Hindlimb muscle (tissue), 1 donor: ENCODE measurements around the gene GPR107. TPM values are rescaled to one million over a fixed set of nuclear protein-coding genes. Genes with fewer than 3 reads are reported as not detected.
"Not testable (repeated sequence)": the region's sequence is repeated elsewhere in the genome, so short reads cannot be mapped to it uniquely, and the experiment has no call there.

Experiments
- DNase-seq: peaks from one replicate; pipeline ENCODE4 v3.0.0-alpha.2; 2013
- polyA plus RNA-seq: library from polyadenylated mRNA; unstranded; fragments of 120-200 nt; gene quantifications from one replicate; pipeline ENCODE4 v1.2.1, GENCODE V29; 2013; ENCODE audit not compliant: insufficient read length

The GPR107 gene
- 33.9 TPM for polyA plus RNA-seq

DNA sequence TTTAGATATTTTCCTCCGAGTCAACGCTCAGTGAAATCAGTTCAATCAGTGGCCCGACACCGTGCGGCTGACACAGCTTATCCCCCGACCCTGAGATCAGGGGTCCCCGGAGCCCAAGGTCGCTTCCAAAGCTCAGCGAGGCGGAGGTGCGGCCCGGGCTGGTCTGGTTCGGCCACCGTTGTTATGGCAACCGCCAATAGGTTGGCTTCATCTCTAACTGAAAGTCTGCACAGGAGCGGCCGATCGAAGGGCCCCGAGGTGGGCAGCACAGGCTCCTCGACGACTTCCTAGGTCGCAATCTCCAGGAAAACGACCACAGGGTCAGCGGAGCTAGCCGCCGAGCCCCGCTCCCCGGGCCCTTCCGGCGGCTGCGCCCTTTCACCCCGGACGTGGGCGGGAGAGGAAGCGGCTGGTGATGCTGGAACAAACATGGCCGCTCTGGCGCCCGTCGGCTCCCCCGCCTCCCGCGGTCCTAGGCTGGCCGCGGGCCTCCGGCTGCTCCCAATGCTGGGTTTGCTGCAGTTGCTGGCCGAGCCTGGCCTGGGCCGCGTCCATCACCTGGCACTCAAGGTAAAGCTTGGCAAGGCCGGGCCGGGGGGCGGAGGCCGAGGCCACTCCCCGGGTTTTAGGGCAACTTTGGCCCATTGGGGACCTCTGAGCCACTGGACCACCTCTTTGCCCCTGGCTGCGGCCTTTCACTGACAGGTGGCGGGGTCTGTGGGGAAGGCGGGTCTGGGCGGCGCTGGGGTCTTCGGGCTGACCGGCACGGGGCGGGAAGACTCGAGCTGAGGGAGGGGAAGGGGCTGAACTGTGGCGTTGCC lies at the start of gene GPR107:
TSS of gene GPR107 (plus strand) at position 403 of the 821 bp plus-strand sequence. CDS start at position 430, 27 bp downstream.
- DNase-seq, result peak; percentile 84

DNA sequence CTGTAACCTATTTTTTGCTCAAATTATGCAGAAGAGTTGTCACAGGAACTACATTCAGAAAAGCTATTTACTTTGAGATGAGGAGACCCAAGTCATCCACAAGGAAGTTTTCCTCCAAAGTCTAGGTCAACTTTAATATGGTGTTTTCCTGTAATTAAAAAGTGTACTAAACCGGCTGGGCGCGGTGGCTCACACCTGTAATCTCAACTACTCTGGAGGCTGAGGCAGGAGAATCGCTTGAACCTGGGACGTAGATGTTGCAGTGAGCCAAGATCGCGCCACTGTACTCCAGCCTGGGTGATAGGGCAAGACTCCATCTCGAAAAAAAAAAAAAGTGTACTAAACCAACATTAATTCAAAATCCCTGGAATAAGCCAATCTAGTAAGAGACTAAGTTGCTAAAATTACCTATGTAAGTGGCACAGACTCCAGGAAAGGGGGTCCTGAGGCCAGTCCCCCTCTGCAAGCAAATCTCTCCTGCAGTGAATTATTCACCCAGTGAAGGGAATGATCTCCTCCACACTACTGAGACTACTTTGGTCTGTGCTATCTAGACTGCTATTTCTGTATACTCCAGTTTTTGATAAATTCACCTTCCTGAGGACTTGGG lies 49.7 kb upstream of the GPR107 start:
- no peak for DNase-seq

DNA sequence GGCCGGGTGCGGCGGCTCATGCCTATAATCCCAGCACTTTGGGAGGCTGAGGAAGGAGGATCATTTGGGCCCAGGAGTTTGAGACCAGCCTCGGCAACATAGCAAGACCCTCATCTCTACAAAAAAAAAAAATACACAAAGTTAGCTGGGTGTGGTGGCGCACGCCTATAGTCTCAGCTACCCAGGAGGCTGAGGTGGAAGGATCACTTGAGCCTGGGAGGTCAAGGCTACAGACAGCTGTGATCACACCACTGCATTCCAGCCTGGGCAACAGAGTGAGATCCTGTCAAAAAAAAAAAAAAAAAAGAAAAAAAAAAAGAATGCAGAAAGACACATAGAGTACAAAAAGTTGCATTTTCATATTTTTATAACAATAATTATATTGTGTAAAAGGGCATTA lies 46.8 kb upstream of the GPR107 start:
- not testable (repeated sequence) for DNase-seq

DNA sequence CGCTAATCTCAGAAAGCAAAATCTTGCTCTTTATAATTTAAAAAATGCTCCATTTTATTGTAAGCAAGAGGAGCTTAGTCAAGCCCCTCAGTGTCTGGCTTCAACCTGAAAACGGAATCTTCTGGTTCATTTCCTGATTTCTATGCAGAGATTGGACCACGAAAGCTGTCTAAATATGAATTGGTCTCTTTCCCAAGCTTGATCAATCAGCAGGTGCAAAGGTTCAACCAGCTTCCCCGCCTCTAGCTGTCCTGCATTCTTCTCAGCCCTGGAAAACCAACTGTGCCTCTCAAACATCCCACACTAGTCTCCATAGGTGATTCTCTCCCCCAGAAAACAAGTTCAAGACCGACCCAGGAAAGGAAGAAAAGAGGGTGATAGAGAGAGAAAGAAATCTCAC lies 45.2 kb upstream of the GPR107 start:
- DNase-seq, result no peak

DNA sequence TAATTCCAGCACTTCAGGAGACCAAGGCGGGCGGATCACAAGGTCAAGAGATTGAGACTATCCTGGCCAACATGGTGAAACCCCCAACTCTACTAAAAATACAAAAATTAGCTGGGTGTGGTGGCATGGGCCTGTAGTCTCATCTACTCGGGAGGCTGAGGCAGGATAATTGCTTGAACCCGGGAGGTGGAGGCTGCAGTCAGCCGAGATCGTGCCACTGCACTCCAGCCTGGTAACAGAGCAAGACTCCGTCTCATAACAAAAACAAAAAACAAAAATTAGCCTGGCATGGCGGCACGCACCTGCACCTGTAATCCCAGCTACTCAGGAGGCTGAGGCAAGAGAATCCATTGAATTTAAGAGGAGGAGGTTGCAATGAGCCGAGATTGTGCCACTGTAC lies 44.2 kb upstream of the GPR107 start:
- not testable (repeated sequence) for DNase-seq

DNA sequence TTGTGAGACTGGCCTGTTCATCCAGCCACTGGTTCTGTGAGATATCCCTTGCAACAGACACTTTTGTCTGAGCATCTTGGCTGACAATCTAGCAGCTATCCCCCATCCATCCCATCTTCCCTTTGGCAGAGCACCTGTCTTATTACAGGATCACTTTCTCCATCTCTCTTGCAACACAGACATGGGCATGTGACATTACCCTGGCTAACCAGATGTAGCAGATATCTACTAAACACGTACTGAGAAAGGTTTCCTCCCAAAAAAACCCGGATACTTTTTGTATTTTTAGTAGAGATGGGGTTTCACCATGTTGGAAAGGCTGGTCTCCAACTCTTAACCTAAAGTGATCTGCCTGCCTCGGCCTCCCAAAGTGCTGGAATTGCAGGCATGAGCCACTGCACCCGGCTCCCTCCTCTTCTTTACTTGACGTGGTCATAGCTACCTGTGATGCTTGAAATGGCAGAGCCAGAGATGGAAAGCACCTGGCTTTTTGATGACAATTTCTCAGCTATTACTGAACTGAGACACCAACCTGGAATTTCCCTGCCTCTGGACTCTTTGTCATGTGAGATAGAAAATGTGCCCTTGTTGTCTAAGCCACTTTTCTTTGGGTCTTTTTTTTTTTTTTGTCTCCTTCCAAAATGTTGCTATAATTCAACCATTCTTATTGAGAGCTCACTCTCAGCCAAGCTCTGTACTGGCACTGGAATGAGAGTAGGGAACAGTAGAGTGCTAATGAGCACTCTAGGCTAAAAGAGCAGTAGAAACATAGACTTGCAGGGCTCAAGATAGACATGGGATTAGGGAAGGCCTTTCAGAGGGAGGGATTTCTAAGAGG lies 43.3 kb upstream of the GPR107 start:
- no peak for DNase-seq

DNA sequence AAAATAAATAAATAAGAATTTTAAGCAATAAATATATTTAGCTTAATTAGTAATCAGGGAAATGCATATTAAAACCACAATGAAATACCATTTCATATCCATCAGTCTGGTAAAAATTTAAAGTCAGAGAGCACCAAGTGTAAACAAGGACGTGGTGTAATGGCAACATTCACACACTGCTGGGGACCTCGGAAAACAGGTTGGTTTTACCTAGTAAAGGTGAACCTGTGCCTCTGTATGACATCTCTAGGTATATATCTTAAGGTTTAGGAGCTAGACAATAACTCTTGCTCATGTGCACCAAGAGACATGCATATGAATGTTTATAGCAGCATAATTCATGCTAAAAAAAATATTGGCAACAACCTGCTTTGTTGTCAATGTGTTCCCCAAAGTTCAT lies 40.4 kb upstream of the GPR107 start:
- DNase-seq, result no peak

DNA sequence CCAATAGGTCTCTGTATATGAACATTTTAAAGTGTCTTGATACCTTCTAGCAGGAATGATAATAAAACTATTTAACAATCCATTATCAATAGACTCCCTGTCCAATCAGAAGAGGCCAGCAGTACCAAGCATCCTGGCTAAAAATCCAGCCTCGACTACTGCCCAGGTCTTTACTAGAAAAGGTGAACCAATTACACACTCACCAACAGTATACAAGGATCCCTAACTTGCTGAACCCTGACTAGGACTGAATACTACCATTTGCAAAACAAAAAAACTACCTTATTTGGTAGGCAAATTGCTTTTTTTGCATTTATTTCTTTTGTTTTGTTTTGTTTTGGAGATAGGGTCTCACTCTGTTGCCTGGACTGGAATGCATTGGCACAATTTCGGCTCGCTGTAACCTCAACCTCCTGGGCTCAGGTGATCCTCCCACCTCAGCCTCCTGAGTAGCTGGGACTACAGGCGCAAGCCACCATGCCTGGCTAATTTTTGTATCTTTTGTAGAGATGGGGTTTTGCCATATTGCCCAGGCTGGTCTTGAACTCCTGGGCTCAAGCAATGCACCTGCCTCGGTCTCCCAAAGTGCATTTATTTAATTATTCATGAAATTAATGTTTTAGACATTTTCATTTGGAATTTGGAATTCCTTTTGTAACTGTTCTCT lies 38.2 kb upstream of the GPR107 start:
- no peak for DNase-seq

DNA sequence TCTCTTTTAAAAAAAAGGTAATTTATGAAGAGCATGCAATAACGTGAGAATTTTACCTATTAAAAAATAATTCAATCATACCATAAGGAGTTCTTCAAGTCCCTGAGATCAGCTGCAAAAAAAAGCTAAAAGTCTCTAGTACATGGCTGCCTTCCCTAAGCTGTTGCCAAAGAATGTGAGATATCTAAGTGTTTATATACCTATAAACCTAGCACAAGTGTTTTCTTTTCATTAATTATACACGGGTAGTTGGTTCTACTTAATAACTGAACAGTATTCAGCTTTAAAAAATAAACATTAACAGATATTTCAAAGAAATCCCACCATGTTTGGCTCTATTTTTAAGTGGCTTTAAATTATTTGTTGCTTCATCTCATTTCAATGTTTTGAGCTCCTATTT lies 36.6 kb upstream of the GPR107 start:
- no peak for DNase-seq

DNA sequence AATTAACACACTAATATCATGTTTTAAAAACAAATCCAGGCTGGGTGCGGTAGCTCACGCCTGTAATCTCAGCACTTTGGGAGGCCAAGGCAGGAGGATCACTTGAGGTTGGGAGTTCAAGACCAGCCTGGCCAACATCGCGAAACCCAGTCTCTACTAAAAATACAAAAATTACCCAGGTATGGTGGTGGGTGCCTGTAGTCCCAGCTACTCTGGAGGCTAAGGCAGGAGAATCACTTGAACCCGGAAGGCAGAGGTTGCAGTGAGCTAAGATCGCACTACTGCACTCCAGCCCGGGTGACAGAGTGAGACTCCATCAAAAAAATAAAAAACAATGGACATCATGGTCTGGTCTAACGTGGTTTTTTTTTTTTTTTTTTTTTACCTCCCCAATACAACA lies 36.2 kb upstream of the GPR107 start:
- DNase-seq, result not testable (repeated sequence)

DNA sequence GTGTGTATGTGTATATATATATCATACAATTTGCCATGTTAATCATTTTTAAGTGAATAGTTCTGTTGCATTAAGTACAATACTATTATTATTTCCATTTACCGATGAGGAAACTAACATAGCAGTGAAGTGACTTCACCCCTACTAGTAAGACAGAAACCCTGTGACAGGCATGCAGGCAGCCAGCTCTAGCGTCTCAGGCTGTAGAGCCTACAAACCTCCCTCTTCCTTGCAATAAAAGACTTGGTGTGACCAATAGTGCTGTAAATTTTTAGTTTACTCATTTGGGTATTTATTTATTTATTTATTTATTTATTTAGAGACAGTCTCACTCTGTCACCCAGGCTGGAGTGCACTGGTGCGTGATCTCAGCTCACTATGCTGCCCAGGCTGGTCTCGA lies 35.4 kb upstream of the GPR107 start:
- no peak for DNase-seq

DNA sequence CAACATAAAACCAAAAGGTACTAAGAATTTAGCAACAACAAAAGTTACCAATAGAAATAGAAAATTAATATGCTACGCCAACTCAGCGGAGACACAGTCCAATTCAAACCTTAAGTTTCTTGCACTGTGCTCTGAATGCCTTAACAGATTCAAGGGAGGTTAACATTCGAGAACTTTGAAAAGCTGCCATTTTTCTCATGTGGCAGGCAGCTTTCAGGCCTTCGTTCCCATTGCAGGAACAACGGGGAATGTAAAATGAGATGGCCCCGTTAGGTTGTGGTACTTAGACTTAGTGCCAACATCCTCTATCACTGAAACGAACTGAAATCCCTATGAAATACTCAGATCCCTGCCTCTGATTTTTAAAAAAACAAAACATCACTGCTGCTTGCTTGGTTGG lies 33.1 kb upstream of the GPR107 start:
- DNase-seq, result peak; percentile 40

DNA sequence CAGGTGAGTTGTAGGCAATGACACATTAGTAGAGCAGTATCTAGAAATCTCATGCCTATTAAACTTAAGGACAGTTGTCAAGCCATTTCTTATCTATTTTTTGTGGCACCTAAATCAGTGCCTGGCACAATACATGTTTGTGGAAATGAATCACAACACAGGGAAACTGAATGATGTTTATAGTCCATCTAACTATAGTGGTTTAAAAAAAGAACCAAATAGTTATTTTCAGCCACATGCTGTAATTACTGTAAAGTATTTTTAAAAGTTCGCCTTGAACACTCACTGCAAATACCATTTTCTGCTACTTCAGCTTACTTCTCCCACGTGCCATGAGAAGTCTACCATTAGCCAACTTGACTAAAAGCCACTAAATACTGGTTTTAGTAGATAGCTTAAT lies 32.6 kb upstream of the GPR107 start:
- DNase-seq, result no peak

DNA sequence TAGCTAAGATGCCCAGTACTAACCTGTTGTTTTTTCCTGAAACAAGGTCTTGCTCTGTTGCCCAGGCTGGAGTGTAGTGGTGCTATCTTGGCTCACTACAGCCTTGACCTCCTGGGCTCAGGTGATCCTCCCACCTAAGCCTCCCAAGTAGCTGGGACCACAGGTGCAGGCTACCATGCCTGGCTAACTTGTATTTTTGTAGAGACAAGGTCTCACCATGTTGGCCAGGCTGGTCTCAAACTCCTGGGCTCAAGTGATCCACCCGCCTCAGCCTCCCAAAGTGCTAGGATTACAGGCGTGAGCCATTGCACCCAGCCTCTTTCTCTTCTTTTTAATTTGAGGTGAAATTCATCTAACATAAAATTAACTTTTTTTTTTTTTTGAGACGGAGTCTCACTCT lies 31.9 kb upstream of the GPR107 start:
- not testable (repeated sequence) for DNase-seq

DNA sequence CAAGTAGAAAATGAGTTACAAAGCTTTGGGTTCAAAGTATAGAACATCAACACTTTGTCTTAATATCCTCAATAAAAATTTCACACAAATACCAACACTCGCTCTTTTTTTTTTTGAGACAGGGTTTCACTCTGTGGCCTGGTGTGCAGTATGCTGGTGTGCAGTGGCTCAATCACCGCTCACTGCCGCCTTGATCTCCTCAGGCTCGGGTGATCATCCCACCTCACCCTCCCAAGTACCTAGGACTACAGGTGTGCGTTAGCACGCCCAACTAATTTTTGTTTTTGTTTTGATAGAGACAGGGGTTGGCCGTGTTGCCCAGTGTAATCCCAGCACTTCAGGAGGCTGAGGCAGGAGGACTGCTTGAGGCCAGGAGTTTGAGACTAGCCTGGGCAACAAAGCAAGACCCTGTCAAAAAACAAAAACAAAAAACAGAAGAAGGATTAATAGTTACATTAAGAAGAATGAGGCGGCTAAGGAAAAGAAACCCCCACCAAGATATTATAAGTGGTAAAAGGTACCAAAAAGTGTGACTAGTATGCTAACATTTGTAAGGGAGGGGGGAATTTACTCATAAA lies 31.1 kb upstream of the GPR107 start:
- no peak for DNase-seq

DNA sequence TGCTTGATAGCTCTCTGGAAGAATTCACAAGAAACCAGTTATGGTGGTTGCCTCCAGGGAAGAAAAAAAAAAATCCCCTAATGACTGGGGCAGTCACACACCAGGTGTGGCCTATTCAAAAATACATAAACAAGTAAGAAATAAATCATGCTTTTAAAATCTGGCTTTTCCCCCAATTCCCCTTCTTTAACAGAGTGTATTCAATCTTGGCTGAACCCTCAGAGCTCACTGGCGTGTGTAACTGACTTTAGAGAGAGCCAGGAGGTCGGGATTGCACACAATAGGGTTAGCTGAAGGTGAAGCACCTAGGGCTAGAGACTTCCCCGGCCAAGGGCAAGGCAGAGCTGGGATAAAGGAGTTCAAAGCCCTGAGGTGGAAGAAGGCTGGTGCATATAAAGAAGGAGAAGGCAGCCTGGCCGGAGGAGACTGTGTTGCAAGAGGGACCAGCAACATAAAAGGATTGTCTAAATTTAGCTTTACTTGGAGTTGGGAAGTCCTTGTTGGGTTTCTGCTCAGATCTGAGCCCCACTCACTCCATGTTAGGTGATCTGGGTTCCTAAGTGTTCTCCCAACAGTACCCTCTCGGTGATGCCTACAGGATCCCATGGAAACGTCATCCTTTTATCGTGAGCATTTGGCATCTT lies 30.4 kb upstream of the GPR107 start:
- no peak for DNase-seq

DNA sequence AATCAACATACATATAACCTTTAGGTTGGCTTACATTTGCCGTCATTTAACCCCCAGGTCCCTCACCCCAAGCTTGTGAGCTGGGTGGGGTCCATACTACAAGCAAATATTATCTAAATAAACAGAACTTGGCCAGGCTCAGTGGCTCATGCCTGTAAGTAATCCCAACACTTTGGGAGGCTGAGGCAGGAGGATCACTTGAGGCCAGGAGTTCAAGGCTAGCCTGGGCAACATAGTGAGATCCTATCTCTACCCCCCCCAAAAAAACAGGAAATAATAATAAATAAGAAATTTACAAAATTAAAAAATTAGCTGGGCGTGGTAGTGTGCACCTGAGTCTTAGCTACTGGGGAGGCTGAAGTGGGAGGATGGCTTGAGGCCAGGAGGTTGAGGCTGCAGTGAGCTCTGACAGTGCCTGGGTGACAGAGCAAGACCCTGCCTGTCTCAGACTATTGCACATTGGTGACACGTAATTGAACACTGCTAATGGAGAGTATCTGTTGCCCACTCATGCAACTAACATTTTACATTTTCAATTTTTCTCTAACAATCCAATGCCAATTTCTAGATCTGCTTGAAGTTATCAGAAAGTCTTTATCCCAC lies 29.6 kb upstream of the GPR107 start:
- DNase-seq, result no peak

DNA sequence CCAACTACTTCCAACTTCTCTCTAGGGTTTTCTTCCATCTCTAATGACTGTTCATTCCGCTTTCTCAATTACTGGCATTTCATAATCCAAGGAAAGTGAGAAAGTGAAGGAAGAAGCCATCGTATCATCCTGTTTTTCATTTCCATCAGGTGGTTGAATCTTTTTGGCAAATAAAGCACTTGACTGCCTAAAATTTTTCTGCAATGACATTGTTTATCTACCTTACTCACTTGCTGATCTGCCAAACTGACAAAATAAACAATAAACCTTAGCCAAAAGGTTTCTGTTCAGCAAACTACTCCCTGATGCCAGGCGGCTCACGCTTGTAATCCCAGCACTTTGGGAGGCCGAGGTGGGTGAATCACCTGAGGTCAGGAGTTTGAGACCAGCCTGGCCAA lies 29.1 kb upstream of the GPR107 start:
- no peak for DNase-seq

DNA sequence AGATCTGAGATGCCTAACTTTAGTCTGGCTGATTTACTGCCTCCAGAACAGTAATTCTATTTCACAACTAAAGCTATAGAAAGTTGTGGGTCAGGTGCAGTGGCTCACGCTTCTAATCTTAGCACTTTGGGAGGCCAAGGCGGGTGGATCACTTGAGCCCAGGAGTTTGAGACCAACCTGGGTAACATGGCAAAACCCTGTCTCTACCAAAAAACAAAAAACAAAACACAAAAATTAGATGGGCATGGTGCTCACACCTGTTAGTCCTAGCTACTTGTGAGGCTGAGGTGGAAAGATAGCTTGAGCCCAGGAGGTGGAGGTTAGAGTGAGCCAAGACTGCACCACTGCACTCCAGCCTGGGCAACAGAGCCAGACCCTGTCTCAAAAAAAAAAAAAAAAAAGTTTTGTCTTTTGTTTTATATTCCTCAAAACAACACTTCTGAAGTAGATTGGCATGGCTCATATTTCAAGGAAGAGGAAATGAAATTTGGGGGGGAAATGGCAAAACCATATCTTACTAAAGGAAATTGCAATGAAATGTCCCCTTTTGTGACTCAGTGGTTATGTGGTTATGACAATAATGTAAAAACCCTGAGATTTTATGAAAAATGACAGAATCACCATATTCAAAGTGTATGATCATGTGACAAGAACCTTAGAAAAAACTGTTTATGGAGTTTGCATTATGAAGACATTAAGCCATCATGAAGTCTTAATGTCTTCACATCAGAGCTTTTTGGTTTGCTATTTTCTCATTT lies 26.9 kb upstream of the GPR107 start:
- no peak for DNase-seq

DNA sequence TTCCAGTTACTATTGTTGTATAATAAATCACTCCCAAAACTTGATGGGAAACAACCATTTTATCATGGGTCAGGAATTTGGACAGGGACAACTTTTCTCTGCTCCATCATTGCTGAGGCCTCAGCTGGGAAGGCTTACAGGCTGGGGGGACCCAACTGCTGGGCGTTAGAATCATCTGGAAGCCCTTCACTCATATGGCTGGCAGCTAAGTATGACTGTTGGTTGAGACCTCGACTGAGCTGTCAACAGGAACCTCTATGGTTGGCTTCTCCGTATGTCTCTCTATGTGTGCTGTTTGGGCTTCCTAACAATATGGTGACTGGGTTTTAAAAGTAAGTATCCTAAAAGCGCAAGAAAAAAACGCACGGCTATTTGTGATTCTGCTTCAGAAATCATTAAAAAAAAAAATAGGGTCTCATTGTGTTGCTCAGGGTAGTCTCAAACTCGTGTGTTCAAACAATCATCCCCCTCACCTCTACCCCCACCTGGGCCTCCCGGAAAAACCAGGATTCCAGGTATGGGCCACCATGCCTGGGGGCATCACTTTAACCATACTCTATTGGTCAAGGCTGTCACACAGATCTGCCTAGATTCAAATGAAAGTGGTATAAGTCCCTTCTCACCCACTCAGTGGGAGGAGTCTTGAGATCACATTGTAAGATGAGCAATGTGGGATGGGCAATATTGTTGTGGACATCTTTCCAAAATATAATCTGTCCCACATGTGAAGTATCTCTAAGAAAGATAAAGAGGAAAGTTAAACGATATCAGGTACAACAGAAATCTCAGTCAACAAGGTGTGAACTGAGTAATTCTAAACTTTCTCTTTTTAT lies 26.0 kb upstream of the GPR107 start:
- DNase-seq, result no peak
